Amygdala (tissue), 56 donors: ENCODE results near the gene BEST1.

Experiments
- DNase-seq, 56 donors: peaks; one replicate each; lab custom pipeline; 2025; lab: John Stamatoyannopoulos, UW

Gene BEST1

GRCh38 chr11:61914471-61915171, 35.5 kb upstream of the BEST1 start:
- DNase-seq: no peak

GRCh38 chr11:61916737-61917333, 33.3 kb upstream of the BEST1 start:
- DNase-seq: peak in 1 of 56 donors; percentile 66

- peak in 27 of 56 donors; percentile 20 to 78 (median 41) for DNase-seq
Measured at GRCh38 chr11:61917334-61918109, 32.6 kb upstream of the BEST1 start, which contains the start of gene RAB3IL1. Gene RAB3IL1, minus strand, starts transcription at chr11:61917566. Its CDS starts 199 bp downstream, at chr11:61917367.

- no peak for DNase-seq
Measured at GRCh38 chr11:61918251-61918937, 31.8 kb upstream of the BEST1 start.

GRCh38 chr11:61918938-61919704, 31.0 kb upstream of the BEST1 start:
- DNase-seq: no peak

GRCh38 chr11:61919705-61920631, 30.2 kb upstream of the BEST1 start:
- no peak for DNase-seq

GRCh38 chr11:61921446-61921845, 28.7 kb upstream of the BEST1 start:
- DNase-seq: no peak

- peak in 1 of 56 donors; percentile 53 for DNase-seq
Measured at GRCh38 chr11:61922539-61922938, 27.6 kb upstream of the BEST1 start.

GRCh38 chr11:61923166-61924063, 26.7 kb upstream of the BEST1 start:
- DNase-seq: peak in 3 of 56 donors; percentile 18 to 33 (median 24)

- no peak for DNase-seq
Measured at GRCh38 chr11:61924064-61924455, 26.1 kb upstream of the BEST1 start.

- DNase-seq: no peak
Measured at GRCh38 chr11:61925736-61926135, 24.4 kb upstream of the BEST1 start.

GRCh38 chr11:61926235-61926634, 23.9 kb upstream of the BEST1 start:
- DNase-seq: no peak

- no peak for DNase-seq
Measured at GRCh38 chr11:61927501-61927900, 22.6 kb upstream of the BEST1 start.

- no peak for DNase-seq
Measured at GRCh38 chr11:61928606-61929005, 21.5 kb upstream of the BEST1 start.

GRCh38 chr11:61930933-61931332, 19.2 kb upstream of the BEST1 start:
- DNase-seq: no peak

GRCh38 chr11:61935861-61936260, 14.3 kb upstream of the BEST1 start:
- no peak for DNase-seq

GRCh38 chr11:61940466-61940865, 9.7 kb upstream of the BEST1 start:
- no peak for DNase-seq

- no peak for DNase-seq
Measured at GRCh38 chr11:61945191-61945590, 5.0 kb upstream of the BEST1 start.
